Epithelial cell of proximal tubule (primary cell): Measurements from ENCODE around the gene CIT. TPM values are rescaled to one million over a fixed set of nuclear protein-coding genes. Genes with fewer than 3 reads are reported as not detected.

Source experiments
- DNase-seq: peaks from one replicate; pipeline ENCODE4 v3.0.0-alpha.2; 2011; ENCODE audit warnings: low read depth
- H3K4me3 ChIP-seq: 2 replicates; pipeline ENCODE4 v1.5.1; 2011; ENCODE audit warnings: low read depth, mild to moderate bottlenecking, low read length
- total RNA-seq: library from RNA; depleted of rRNA; stranded (reverse); fragments of >200 nt; gene quantifications from 2 replicates; pipeline ENCODE4 v1.2.3, GENCODE V29; 2015
- TF ChIP-seq, protein P1 (sequence below): conservative IDR thresholded peaks from 2 replicates; pipeline ENCODE4 v1.5.1; 2012; ENCODE audit warnings: low read depth, mild to moderate bottlenecking, low read length

Gene CIT
- total RNA-seq, 1 donor from 2014 or later: 26.5 TPM

DNA sequence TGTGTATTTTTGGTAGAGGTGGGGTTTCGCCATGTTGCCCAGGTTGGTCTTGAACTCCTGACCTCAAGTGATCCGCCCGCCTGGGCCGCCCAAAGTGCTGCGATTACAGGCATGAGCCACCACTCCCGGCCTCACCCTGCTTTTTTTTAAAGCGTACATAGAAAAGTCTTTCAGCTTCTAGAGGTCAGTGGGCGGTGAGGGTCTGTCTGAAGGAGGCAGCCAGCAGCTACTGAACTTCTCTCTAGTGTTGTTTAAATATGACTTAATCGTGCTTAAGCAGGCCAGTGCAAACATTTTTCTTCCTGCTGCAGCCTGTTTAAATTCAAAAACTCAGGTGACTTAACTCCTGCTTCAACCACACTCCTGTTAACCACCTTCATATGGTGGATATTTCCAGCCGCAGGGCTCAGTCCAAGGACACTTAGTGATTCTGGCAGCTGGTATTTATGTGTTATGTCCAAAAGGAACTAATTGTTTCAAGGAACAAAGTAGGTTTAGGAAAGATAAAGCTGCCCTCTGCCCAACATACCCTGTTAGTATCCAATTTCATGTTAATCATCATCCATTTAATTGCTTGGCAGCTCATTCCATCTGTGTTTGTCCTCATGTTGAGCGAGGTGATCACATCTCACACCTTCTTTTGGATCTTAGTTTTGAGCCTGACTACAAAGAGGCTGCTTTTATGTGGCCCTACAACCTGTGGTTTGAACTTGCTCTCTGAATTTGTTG lies 207.2 kb downstream of the CIT start:
- peak overlapping the region; percentile 97 for H3K4me3 ChIP-seq
- TF ChIP-seq, protein P1, sequence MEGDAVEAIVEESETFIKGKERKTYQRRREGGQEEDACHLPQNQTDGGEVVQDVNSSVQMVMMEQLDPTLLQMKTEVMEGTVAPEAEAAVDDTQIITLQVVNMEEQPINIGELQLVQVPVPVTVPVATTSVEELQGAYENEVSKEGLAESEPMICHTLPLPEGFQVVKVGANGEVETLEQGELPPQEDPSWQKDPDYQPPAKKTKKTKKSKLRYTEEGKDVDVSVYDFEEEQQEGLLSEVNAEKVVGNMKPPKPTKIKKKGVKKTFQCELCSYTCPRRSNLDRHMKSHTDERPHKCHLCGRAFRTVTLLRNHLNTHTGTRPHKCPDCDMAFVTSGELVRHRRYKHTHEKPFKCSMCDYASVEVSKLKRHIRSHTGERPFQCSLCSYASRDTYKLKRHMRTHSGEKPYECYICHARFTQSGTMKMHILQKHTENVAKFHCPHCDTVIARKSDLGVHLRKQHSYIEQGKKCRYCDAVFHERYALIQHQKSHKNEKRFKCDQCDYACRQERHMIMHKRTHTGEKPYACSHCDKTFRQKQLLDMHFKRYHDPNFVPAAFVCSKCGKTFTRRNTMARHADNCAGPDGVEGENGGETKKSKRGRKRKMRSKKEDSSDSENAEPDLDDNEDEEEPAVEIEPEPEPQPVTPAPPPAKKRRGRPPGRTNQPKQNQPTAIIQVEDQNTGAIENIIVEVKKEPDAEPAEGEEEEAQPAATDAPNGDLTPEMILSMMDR: no peak
- DNase-seq: peak; percentile 79

DNA sequence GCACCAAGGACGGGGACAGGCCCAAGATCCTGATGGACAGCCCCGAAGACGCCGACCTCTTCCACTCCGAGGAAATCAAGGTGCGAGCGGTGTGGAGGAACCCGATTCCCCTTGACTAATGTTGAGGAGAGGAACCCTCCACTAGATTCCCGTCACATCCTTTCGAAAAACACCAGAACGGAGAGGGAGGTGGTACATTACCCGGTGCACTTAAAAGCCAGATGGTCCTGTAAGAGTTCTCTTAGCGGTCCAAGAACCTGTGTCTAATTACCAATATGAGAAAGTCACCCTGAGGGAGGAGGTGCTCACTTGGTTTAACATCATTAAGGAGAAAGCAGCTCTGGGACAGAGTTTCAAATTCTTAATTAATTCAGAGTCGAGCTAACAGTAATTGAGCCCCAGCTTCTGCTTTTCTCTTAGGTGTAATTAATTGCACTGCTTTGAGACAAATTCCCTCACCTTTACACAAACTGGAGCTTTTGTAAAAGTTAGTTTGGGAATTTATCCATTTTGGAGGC lies 208.7 kb downstream of the CIT start:
- no peak for DNase-seq
- TF ChIP-seq, protein P1: no peak
- peak overlapping the region; percentile 97 for H3K4me3 ChIP-seq

DNA sequence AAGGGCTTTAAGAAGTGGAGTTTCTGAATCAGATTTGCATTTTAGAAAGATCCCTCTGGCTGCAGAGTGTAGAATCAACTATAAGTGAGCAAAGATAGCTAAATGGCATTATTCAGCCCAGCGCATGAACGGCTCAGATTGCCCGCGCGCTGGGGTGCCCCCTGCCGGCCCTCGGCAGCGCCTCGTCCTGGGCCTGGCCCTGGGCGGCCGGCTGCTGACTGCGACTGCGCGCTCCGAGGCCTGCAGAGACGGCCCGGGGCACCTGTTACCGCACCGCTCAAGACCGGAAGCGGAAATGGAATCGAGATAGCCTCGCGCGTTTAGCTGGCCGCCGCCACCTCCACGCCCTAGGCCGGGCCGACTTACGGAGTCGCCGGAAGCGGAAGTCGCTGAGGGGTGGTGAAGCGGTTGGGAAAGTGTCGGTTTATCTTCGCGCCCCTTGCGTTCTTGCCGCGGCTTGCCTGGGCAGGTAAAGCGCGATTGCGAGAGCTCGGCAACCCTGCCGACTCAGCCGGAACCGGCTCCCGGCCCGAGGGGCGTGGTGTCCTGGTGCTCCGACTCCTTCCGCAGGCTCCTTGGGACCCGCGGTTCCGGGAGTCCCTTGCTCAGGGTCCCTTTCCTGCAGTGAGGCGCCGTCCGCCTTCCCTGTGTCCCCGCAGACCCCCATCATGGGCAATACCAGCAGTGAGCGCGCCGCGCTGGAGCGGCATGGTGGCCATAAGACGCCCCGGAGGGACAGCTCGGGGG lies 209.4 kb downstream of the CIT start, which contains the start of gene PRKAB1:
PRKAB1 (plus strand) TSS at position 557 of the 747 bp plus-strand sequence; CDS start at position 669, 112 bp downstream.
- TF ChIP-seq, protein P1: peak; percentile 89
- peak; percentile 78 for DNase-seq
- H3K4me3 ChIP-seq: peak within 1 kb of the TSS; percentile 97

DNA sequence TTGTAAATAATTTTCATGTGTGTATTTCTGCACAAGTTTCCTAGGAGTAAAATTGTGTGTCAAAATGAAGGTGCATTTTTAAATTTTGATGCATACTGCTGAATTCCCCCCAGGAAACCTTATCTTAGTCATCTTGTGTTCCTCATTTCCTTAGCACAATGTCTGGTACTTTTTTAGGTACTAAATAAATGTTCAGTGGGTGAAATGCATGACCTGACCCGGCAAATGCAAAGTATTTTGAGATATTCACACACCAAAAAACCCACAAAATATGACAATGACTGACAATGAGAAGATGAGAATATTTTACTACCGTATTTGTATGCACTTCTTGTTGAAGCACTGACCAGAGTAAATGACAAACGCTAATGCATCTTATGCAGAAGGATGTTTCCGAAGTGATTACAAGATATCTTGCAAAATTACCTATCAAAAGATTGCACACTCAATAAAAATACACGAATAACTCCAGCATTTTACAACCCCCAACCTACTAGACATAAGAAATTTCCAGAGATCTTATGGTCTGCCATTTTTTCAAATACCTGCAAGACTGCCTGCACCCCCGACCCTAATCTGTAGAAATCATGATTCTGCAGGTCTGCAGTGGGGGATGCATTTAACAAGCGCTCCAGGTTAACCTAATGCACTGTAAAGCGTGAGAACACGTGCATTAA lies 210.1 kb downstream of the CIT start:
- TF ChIP-seq, protein P1: no peak
- DNase-seq: no peak
- H3K4me3 ChIP-seq: peak overlapping the region; percentile 97

DNA sequence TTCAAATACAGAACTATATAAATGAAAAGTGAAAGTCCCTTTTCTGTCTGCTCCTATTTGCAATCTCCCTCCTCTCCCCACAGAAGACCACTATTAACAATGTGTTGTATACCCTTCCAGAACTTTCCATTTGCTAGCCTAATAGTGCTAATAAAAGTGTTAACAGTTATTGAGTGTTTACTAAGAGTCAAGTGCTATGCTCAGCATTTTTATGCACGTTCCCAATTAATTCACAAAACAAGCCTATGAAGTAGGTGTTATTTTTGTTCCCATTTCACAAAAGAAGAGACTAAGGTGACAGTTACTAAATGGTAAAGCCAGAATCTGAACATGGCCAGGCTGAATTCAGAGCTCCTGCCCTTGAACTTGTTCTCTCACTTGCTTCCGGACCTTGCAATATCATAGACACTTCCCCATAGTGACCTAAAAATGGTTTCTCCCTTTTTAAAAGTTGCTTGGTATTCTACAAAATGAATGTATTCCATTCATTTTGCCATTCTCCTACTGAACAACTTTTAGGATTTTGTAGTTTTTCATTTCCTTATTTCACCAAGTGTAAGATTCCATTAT lies 210.8 kb downstream of the CIT start:
- DNase-seq: no peak
- H3K4me3 ChIP-seq: no peak overlapping the region
- TF ChIP-seq, protein P1: no peak

DNA sequence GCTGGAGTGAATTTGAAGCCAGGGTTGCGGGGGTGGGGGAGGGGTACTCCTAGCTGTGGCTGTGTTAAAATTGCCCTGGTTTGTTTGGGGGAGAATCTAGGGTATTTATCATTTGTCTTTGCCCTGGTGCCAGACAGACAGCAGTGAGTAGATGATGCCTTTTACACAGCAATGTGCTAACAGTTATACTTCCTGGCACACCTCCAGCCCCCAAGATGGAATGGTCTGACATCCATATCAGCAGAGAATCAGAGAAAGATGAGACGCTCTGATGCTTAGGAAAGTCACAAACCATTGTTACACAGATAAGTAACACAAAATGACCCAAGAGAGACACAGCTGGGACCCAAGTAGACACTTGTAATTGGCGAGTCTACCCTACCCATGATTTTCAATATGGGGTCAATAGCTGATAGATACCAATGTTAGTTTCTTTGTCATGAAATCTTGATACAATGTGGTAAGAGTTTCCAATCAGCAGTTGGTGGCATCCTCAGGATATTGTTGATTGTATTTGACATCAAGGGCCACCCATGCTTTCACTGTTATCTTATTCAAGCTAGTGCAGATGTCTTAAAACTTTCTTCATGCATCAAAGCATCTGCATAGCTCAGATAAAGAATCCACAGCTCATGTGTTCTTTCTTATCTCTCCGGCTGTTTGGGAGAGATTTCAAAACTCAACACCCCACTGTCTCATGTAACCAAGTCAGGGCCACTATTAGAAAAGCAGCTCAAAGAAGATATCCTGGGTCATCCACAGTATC lies 211.8 kb downstream of the CIT start:
- no peak overlapping the region for H3K4me3 ChIP-seq
- DNase-seq: no peak
- TF ChIP-seq, protein P1: no peak
